Liver (tissue), 3 donors: Measurements from ENCODE around the gene RALY.

Source experiments
- CTCF ChIP-seq: fragments of 150-350 bp; IDR thresholded peaks from 2 replicates; pipeline ENCODE4 v1.5.1; 2017; ENCODE audit warnings: improper control_type of control experiment, low read depth, low read length; ENCODE audit not compliant: missing input control
- EGR1 ChIP-seq, 2 donors: IDR thresholded peaks; 2 replicates each; pipeline ENCODE4 v1.6.1; 2016 to 2018; ENCODE audit warnings: antibody characterized with exemption in 2 of 2, low read depth in 2 of 2
- GABPA ChIP-seq, 2 donors: IDR thresholded peaks in 1 of 2; conservative IDR thresholded peaks in 1 of 2; 2 replicates each; pipeline ENCODE4 v1.6.1; 2016; ENCODE audit warnings: antibody characterized with exemption in 2 of 2, mild to moderate bottlenecking in 1 of 2, moderate library complexity in 1 of 2
- HNF4G ChIP-seq: IDR thresholded peaks from 2 replicates; pipeline ENCODE4 v1.6.1; 2016; ENCODE audit warnings: antibody characterized with exemption
- JUND ChIP-seq, 2 donors: IDR thresholded peaks; 2 replicates each; pipeline ENCODE4 v1.6.1; 2016; ENCODE audit warnings: antibody characterized with exemption in 2 of 2
- MAX ChIP-seq: IDR thresholded peaks from 2 replicates; pipeline ENCODE4 v1.6.1; 2016; ENCODE audit warnings: antibody characterized with exemption
- RAD21 ChIP-seq, 2 donors: IDR thresholded peaks; 2 replicates each; pipeline ENCODE4 v1.6.1; 2016; ENCODE audit warnings: antibody characterized with exemption in 2 of 2, mild to moderate bottlenecking in 2 of 2
- REST ChIP-seq: IDR thresholded peaks from 2 replicates; pipeline ENCODE4 v1.6.1; 2016; ENCODE audit warnings: antibody characterized with exemption, mild to moderate bottlenecking
- SP1 ChIP-seq: IDR thresholded peaks from 2 replicates; pipeline ENCODE4 v1.6.1; 2018; ENCODE audit warnings: antibody characterized with exemption, mild to moderate bottlenecking
- TAF1 ChIP-seq: conservative IDR thresholded peaks from 2 replicates; pipeline ENCODE4 v1.6.1; 2016; ENCODE audit warnings: antibody characterized with exemption, mild to moderate bottlenecking
- YY1 ChIP-seq: IDR thresholded peaks from 2 replicates; pipeline ENCODE4 v1.6.1; 2016; ENCODE audit warnings: antibody characterized with exemption, mild to moderate bottlenecking
- TF ChIP-seq, protein P1 (sequence below): IDR thresholded peaks from 2 replicates; pipeline ENCODE4 v1.6.1; 2016; ENCODE audit warnings: antibody characterized with exemption
- donor health status: healthy.
- donor health status: healthy.

DNA sequence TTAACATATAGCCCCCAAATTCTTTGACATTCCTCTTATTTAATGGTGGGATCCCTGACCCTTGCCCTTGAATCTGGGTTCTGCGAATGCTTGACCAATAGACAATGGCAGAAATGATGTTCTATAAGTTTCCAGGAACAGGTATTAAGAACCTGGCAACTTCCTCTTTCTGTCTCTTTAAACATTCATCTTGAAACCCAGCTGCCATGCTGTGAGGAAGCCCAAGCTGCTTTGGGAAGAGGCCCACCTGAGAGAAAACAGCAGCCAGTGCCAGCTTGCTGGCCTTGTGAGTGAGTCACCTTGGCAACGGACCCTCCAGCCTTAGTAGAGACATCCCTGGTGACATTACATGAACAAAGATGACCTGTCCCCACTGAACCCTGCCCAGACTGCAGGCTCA, 45.2 kb upstream of the RALY start:
- TF ChIP-seq CTCF, result no peak
- no peak for TF ChIP-seq SP1
- TF ChIP-seq MAX, result no peak
- no peak for TF ChIP-seq EGR1 (IDR thresholded peaks at IDR 0.05; ENCODE audit: low read depth in 2 of 2)
- TF ChIP-seq HNF4G, result no peak
- TF ChIP-seq TAF1, result no peak
- no peak for TF ChIP-seq REST
- no peak for TF ChIP-seq JUND (IDR thresholded peaks at IDR 0.05)
- no peak for TF ChIP-seq GABPA (IDR thresholded peaks at IDR 0.05 in 1 of 2, conservative IDR thresholded peaks at IDR 0.05 in 1 of 2)
- TF ChIP-seq YY1, result no peak
- TF ChIP-seq RAD21 (IDR thresholded peaks at IDR 0.05), result no peak
- TF ChIP-seq, protein P1, sequence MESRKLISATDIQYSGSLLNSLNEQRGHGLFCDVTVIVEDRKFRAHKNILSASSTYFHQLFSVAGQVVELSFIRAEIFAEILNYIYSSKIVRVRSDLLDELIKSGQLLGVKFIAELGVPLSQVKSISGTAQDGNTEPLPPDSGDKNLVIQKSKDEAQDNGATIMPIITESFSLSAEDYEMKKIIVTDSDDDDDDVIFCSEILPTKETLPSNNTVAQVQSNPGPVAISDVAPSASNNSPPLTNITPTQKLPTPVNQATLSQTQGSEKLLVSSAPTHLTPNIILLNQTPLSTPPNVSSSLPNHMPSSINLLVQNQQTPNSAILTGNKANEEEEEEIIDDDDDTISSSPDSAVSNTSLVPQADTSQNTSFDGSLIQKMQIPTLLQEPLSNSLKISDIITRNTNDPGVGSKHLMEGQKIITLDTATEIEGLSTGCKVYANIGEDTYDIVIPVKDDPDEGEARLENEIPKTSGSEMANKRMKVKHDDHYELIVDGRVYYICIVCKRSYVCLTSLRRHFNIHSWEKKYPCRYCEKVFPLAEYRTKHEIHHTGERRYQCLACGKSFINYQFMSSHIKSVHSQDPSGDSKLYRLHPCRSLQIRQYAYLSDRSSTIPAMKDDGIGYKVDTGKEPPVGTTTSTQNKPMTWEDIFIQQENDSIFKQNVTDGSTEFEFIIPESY, result no peak
